Fibroblast of pulmonary artery (primary cell): ENCODE measurements around the gene CAPN15.
A peak's percentile ranks its signal among the peaks of the same experiment; 100 is the strongest.

ENCODE experiments used
- DNase-seq: peaks from one replicate; pipeline ENCODE4 v3.0.0-alpha.2; 2010; ENCODE audit warnings: low read depth
- H3K4me3 ChIP-seq: replicated peaks from 2 replicates; pipeline ENCODE4 v1.5.1; 2011; ENCODE audit warnings: low read depth, mild to moderate bottlenecking, control low read depth, low read length, moderate library complexity
- CTCF ChIP-seq: IDR thresholded peaks from 2 replicates; pipeline ENCODE4 v1.5.1; 2011; ENCODE audit warnings: mild to moderate bottlenecking, control low read depth, low read length, inconsistent platforms; ENCODE audit errors: missing control alignments

Gene CAPN15

GRCh38 chr16:508884-509736, 18.4 kb upstream of the CAPN15 start:
- no peak for TF ChIP-seq CTCF
- peak; percentile 14 for DNase-seq
- no peak overlapping the region for H3K4me3 ChIP-seq

GRCh38 chr16:510066-510825, 17.3 kb upstream of the CAPN15 start:
- H3K4me3 ChIP-seq = no peak overlapping the region
- no peak for TF ChIP-seq CTCF
- no peak for DNase-seq

GRCh38 chr16:512802-513201, 14.7 kb upstream of the CAPN15 start:
- no peak for TF ChIP-seq CTCF
- no peak overlapping the region for H3K4me3 ChIP-seq
- no peak for DNase-seq

GRCh38 chr16:513950-514349, 13.6 kb upstream of the CAPN15 start:
- H3K4me3 ChIP-seq = no peak overlapping the region
- no peak for TF ChIP-seq CTCF
- no peak for DNase-seq

GRCh38 chr16:515175-515938, 12.2 kb upstream of the CAPN15 start:
- no peak overlapping the region for H3K4me3 ChIP-seq
- DNase-seq = no peak
- TF ChIP-seq CTCF = no peak

GRCh38 chr16:515939-516226, 11.6 kb upstream of the CAPN15 start:
- H3K4me3 ChIP-seq = no peak overlapping the region
- DNase-seq = no peak
- TF ChIP-seq CTCF = no peak
